Activated CD4-positive, alpha-beta T cell treated with anti-CD3 and anti-CD28 coated beads for 36 hours (primary cell): Measurements from ENCODE around the gene RET. TPM values are rescaled to one million over a fixed set of nuclear protein-coding genes. Genes with fewer than 3 reads are reported as not detected.

ENCODE experiments used
- ATAC-seq: fragments of 200-7000 bp; cut with Tn5 transposase; one replicate; pipeline ENCODE4 v1.10.0; 2021; ENCODE audit warnings: mild to moderate bottlenecking, moderate library complexity
- CTCF ChIA-PET: fragments of 350-600 bp; sonication (Branson Sonifier 250); formaldehyde crosslinking; loops from one replicate; lab custom pipeline; 2021; ENCODE audit warnings: antibody characterized with exemption; lab: Charles Lee
- POLR2A ChIA-PET: fragments of 350-600 bp; sonication (Branson Sonifier 250); formaldehyde crosslinking; loops from one replicate; lab custom pipeline; 2021; ENCODE audit warnings: antibody characterized with exemption, inconsistent platforms; lab: Charles Lee
- DNase-seq: peaks from one replicate; pipeline ENCODE4 v3.0.0-alpha.2; 2020
- H3K27ac Mint-ChIP-seq: one replicate; pipeline ENCODE4 v1.8.0; 2021; ENCODE audit warnings: mixed read lengths
- H3K27me3 Mint-ChIP-seq: one replicate; pipeline ENCODE4 v1.8.0; 2021; ENCODE audit warnings: mixed read lengths
- H3K36me3 Mint-ChIP-seq: one replicate; pipeline ENCODE4 v1.8.0; 2021; ENCODE audit warnings: low read depth, mixed read lengths
- H3K4me1 Mint-ChIP-seq: one replicate; pipeline ENCODE4 v1.8.0; 2021; ENCODE audit warnings: mixed read lengths
- H3K4me3 Mint-ChIP-seq: one replicate; pipeline ENCODE4 v1.8.0; 2021; ENCODE audit warnings: mild to moderate bottlenecking, moderate library complexity, mixed read lengths
- H3K9me3 Mint-ChIP-seq: one replicate; pipeline ENCODE4 v1.8.0; 2021; ENCODE audit warnings: low read depth, mixed read lengths
- intact Hi-C, 2 experiments: fragments of 100-400 bp; cut with DNase I in 1 of 2; cut with micrococcal nuclease in 1 of 2; formaldehyde crosslinking; loops; one replicate each; pipeline versions ENCODE4 v1.14.2 to v1.15.1; 2022 to 2024; cut with DNase I, micrococcal nuclease
- total RNA-seq, 2 experiments: library from RNA; stranded (reverse); gene quantifications; one replicate each; pipeline ENCODE4 v1.2.3, GENCODE V29; 2021

RET gene
- total RNA-seq, 2 experiments from 2014 or later = 0.19 to 0.32 TPM

- ChIA-PET CTCF (no interaction called here), POLR2A (no interaction called here)
- no peaks in the 10 kb centered on the region for H3K9me3 Mint-ChIP-seq
- intact Hi-C loops = no loop called here
- H3K4me1 Mint-ChIP-seq = peaks cover 7% of the 10 kb centered on the region
- H3K27me3 Mint-ChIP-seq = peaks cover 29% of the 10 kb centered on the region
- H3K4me3 Mint-ChIP-seq = no peak overlapping the region
- H3K27ac Mint-ChIP-seq = no peak overlapping the region
- H3K36me3 Mint-ChIP-seq = no peaks in the 10 kb centered on the region
- DNase-seq (no peak), ATAC-seq (no peak)
These were observed 1.9 kb upstream of the RET start for GRCh38 chr10:43074827-43075611.

GRCh38 chr10:43075612-43076003 lies 1.3 kb upstream of the RET start:
- ATAC-seq = no peak
- H3K36me3 Mint-ChIP-seq = no peaks in the 10 kb centered on the region
- H3K27me3 Mint-ChIP-seq = peaks cover 29% of the 10 kb centered on the region
- intact Hi-C loops = loop anchor here in 1 of 2 experiments (2.0 kb wide), 1 partner anchor 29 kb away; no protein-coding TSS in a partner anchor
- POLR2A ChIA-PET = no interaction called here
- DNase-seq = no peak
- no peak overlapping the region for H3K27ac Mint-ChIP-seq
- CTCF ChIA-PET = no interaction called here
- no peaks in the 10 kb centered on the region for H3K9me3 Mint-ChIP-seq
- H3K4me1 Mint-ChIP-seq = peaks cover 7% of the 10 kb centered on the region
- no peak overlapping the region for H3K4me3 Mint-ChIP-seq

- intact Hi-C loops = loop anchor here in 1 of 2 experiments (2.0 kb wide), 1 partner anchor 28 kb away; no protein-coding TSS in a partner anchor
- H3K27ac Mint-ChIP-seq = no peak overlapping the region
- peak overlapping the region; percentile 30 for H3K4me3 Mint-ChIP-seq
- peaks cover 29% of the 10 kb centered on the region for H3K27me3 Mint-ChIP-seq
- ATAC-seq = peak; percentile 25
- POLR2A ChIA-PET = no interaction called here
- DNase-seq = peak; percentile 17
- CTCF ChIA-PET = no interaction called here
- no peaks in the 10 kb centered on the region for H3K36me3 Mint-ChIP-seq
- H3K4me1 Mint-ChIP-seq = peaks cover 7% of the 10 kb centered on the region
- no peaks in the 10 kb centered on the region for H3K9me3 Mint-ChIP-seq
These were observed 476 bp upstream of the RET start for GRCh38 chr10:43076311-43076875.

GRCh38 chr10:43077421-43078171 lies 727 bp downstream of the RET start:
- intact Hi-C loops = loop anchor here in 1 of 2 experiments (2.0 kb wide), 1 partner anchor 27 kb away; no protein-coding TSS in a partner anchor
- peaks cover 7% of the 10 kb centered on the region for H3K4me1 Mint-ChIP-seq
- DNase-seq (no peak), ATAC-seq (no peak)
- no peaks in the 10 kb centered on the region for H3K36me3 Mint-ChIP-seq
- CTCF ChIA-PET = interaction anchor here (0.6 kb wide), 1 partner anchor 279 kb away, joined by 3 read pairs; no protein-coding TSS in a partner anchor
- POLR2A ChIA-PET = no interaction called here
- H3K4me3 Mint-ChIP-seq = peak overlapping the region; percentile 32
- H3K27ac Mint-ChIP-seq = no peak overlapping the region
- H3K9me3 Mint-ChIP-seq = no peaks in the 10 kb centered on the region
- peaks cover 29% of the 10 kb centered on the region for H3K27me3 Mint-ChIP-seq

GRCh38 chr10:43078175-43078985 lies 1.5 kb downstream of the RET start:
- H3K27ac Mint-ChIP-seq = no peak overlapping the region
- DNase-seq = no peak
- H3K4me3 Mint-ChIP-seq = no peak overlapping the region
- intact Hi-C loops = no loop called here
- H3K27me3 Mint-ChIP-seq = peaks cover 29% of the 10 kb centered on the region
- ATAC-seq = no peak
- H3K4me1 Mint-ChIP-seq = peaks cover 7% of the 10 kb centered on the region
- H3K36me3 Mint-ChIP-seq = no peaks in the 10 kb centered on the region
- no peaks in the 10 kb centered on the region for H3K9me3 Mint-ChIP-seq
- POLR2A ChIA-PET = no interaction called here
- CTCF ChIA-PET = no interaction called here

- H3K4me3 Mint-ChIP-seq = no peak overlapping the region
- peaks cover 7% of the 10 kb centered on the region for H3K4me1 Mint-ChIP-seq
- H3K9me3 Mint-ChIP-seq = no peaks in the 10 kb centered on the region
- no peaks in the 10 kb centered on the region for H3K36me3 Mint-ChIP-seq
- no peak overlapping the region for H3K27ac Mint-ChIP-seq
- ChIA-PET CTCF (interaction anchor here (1.1 kb wide), 1 partner anchor 120 kb away, joined by 3 read pairs; no protein-coding TSS in a partner anchor), POLR2A (no interaction called here)
- peaks cover 28% of the 10 kb centered on the region for H3K27me3 Mint-ChIP-seq
- ATAC-seq (no peak), DNase-seq (peak; percentile 56)
- intact Hi-C loops = no loop called here
These were observed 2.1 kb downstream of the RET start for GRCh38 chr10:43078986-43079273.

GRCh38 chr10:43079856-43080255 lies 3.0 kb downstream of the RET start:
- CTCF ChIA-PET = interaction anchor here (0.8 to 1.1 kb wide), 3 partner anchors 28 to 119 kb away, joined by 3 to 4 read pairs (median 4); no protein-coding TSS in a partner anchor
- intact Hi-C loops = no loop called here
- ATAC-seq = no peak

GRCh38 chr10:43082087-43082486 lies 5.2 kb downstream of the RET start:
- CTCF ChIA-PET = no interaction called here
- Mint-ChIP-seq H3K9me3 (no peaks in the 10 kb centered on the region), H3K36me3 (no peaks in the 10 kb centered on the region), H3K4me1 (peaks cover 4% of the 10 kb centered on the region), H3K27me3 (peaks cover 18% of the 10 kb centered on the region), H3K27ac (no peak overlapping the region), H3K4me3 (no peak overlapping the region)
- DNase-seq = no peak
- POLR2A ChIA-PET = no interaction called here
- no peak for ATAC-seq
- intact Hi-C loops = no loop called here

More at GRCh38 chr10:43079856-43080255, 3.0 kb downstream of the RET start:
- peaks cover 7% of the 10 kb centered on the region for H3K4me1 Mint-ChIP-seq
- no peak overlapping the region for H3K27ac Mint-ChIP-seq
- H3K4me3 Mint-ChIP-seq = no peak overlapping the region
- POLR2A ChIA-PET = no interaction called here
- H3K27me3 Mint-ChIP-seq = peaks cover 29% of the 10 kb centered on the region
- H3K9me3 Mint-ChIP-seq = no peaks in the 10 kb centered on the region
- no peaks in the 10 kb centered on the region for H3K36me3 Mint-ChIP-seq
- DNase-seq = no peak

GRCh38 chr10:43082746-43083145 lies 5.9 kb downstream of the RET start:
- Mint-ChIP-seq H3K4me3 (no peak overlapping the region), H3K27ac (no peak overlapping the region), H3K9me3 (no peaks in the 10 kb centered on the region), H3K4me1 (peaks cover under 1% of the 10 kb centered on the region), H3K27me3 (peaks cover 15% of the 10 kb centered on the region), H3K36me3 (no peaks in the 10 kb centered on the region)
- DNase-seq (no peak), ATAC-seq (no peak)
- ChIA-PET POLR2A (no interaction called here), CTCF (no interaction called here)
- intact Hi-C loops = no loop called here

- ATAC-seq = no peak
- no peaks in the 10 kb centered on the region for H3K4me1 Mint-ChIP-seq
- CTCF ChIA-PET = no interaction called here
These were observed 6.9 kb downstream of the RET start for GRCh38 chr10:43083764-43084163.

GRCh38 chr10:43084812-43085211 lies 7.9 kb downstream of the RET start:
- H3K9me3 Mint-ChIP-seq = no peaks in the 10 kb centered on the region
- intact Hi-C loops = no loop called here
- no peak overlapping the region for H3K27ac Mint-ChIP-seq
- POLR2A ChIA-PET = no interaction called here
- no peaks in the 10 kb centered on the region for H3K36me3 Mint-ChIP-seq
- ATAC-seq (no peak), DNase-seq (no peak)
- CTCF ChIA-PET = no interaction called here
- no peak overlapping the region for H3K4me3 Mint-ChIP-seq
- no peaks in the 10 kb centered on the region for H3K4me1 Mint-ChIP-seq
- peaks cover 4% of the 10 kb centered on the region for H3K27me3 Mint-ChIP-seq

More at GRCh38 chr10:43083764-43084163, 6.9 kb downstream of the RET start:
- Mint-ChIP-seq H3K27me3 (peaks cover 13% of the 10 kb centered on the region), H3K9me3 (no peaks in the 10 kb centered on the region), H3K4me3 (no peak overlapping the region), H3K36me3 (no peaks in the 10 kb centered on the region), H3K27ac (no peak overlapping the region)
- POLR2A ChIA-PET = no interaction called here
- DNase-seq = no peak
- intact Hi-C loops = no loop called here
